ENCODE data around the gene ARMC7.

ARMC7 gene

GRCh38 chr17:75087558-75088453, 22.0 kb upstream of the ARMC7 start, which contains the start of gene SLC16A5:
Gene SLC16A5, plus strand, starts transcription at chr17:75087954. Its CDS starts 5,683 bp downstream, at chr17:75093637.
- TF ChIP-seq EZH2phosphoT487 (IDR thresholded peaks at IDR 0.05; ENCODE audit: borderline replicate concordance, low read length): no peak; the same call in 1 of the 2 replicates
- TF ChIP-seq, protein P1, sequence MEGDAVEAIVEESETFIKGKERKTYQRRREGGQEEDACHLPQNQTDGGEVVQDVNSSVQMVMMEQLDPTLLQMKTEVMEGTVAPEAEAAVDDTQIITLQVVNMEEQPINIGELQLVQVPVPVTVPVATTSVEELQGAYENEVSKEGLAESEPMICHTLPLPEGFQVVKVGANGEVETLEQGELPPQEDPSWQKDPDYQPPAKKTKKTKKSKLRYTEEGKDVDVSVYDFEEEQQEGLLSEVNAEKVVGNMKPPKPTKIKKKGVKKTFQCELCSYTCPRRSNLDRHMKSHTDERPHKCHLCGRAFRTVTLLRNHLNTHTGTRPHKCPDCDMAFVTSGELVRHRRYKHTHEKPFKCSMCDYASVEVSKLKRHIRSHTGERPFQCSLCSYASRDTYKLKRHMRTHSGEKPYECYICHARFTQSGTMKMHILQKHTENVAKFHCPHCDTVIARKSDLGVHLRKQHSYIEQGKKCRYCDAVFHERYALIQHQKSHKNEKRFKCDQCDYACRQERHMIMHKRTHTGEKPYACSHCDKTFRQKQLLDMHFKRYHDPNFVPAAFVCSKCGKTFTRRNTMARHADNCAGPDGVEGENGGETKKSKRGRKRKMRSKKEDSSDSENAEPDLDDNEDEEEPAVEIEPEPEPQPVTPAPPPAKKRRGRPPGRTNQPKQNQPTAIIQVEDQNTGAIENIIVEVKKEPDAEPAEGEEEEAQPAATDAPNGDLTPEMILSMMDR (IDR thresholded peaks at IDR 0.05; ENCODE audit: low read depth, low read length, poor library complexity, severe bottlenecking): no peak
- H3K27ac ChIP-seq (ENCODE audit: low read depth, low read length): no peak within 1 kb of the TSS
- no peaks in the 10 kb centered on the region for H3K9me3 ChIP-seq (ENCODE audit: control insufficient read depth, insufficient read depth, low read length)
- H3K36me3 ChIP-seq (ENCODE audit: control insufficient read depth, low read length): no peaks in the 10 kb centered on the region
- H3K9me2 ChIP-seq (replicated peaks; ENCODE audit: control insufficient read depth, low read length): no peaks in the 10 kb centered on the region
- peak within 1 kb of the TSS; percentile 49 for H3K4me2 ChIP-seq (ENCODE audit: low read length)
- peak within 1 kb of the TSS; percentile 28; the same call in 1 of the 2 replicates for H3K4me3 ChIP-seq (ENCODE audit: low read length)
- H3K79me2 ChIP-seq (ENCODE audit: control insufficient read depth, low read length): no peaks in the 10 kb centered on the region
- H3F3A ChIP-seq (ENCODE audit: control insufficient read depth, insufficient read depth): no peaks in the 10 kb centered on the region
- no peaks in the 10 kb centered on the region for H4K20me1 ChIP-seq (ENCODE audit: control insufficient read depth, insufficient read depth, low read depth, low read length)
- peaks cover 29% of the 10 kb centered on the region for H3K27me3 ChIP-seq (ENCODE audit: control insufficient read depth, low read length)
- peaks cover 5% of the 10 kb centered on the region; the same call in 1 of the 2 replicates for H3K4me1 ChIP-seq (ENCODE audit: control insufficient read depth, low read length)

GRCh38 chr17:75088465-75089417, 21.0 kb upstream of the ARMC7 start:
- peaks cover 29% of the 10 kb centered on the region for H3K27me3 ChIP-seq (ENCODE audit: control insufficient read depth, low read length)
- H3K27ac ChIP-seq (ENCODE audit: low read depth, low read length): no peak overlapping the region
- H3K4me1 ChIP-seq (ENCODE audit: control insufficient read depth, low read length): peaks cover 5% of the 10 kb centered on the region; the same call in 1 of the 2 replicates
- TF ChIP-seq EZH2phosphoT487 (IDR thresholded peaks at IDR 0.05; ENCODE audit: borderline replicate concordance, low read length): no peak
- TF ChIP-seq, protein P1 (IDR thresholded peaks at IDR 0.05; ENCODE audit: low read depth, low read length, poor library complexity, severe bottlenecking): no peak
- H3K4me2 ChIP-seq (ENCODE audit: low read length): no peak overlapping the region
- H3K9me2 ChIP-seq (replicated peaks; ENCODE audit: control insufficient read depth, low read length): no peaks in the 10 kb centered on the region
- no peaks in the 10 kb centered on the region for H3K79me2 ChIP-seq (ENCODE audit: control insufficient read depth, low read length)
- H4K20me1 ChIP-seq (ENCODE audit: control insufficient read depth, insufficient read depth, low read depth, low read length): no peaks in the 10 kb centered on the region
- H3F3A ChIP-seq (ENCODE audit: control insufficient read depth, insufficient read depth): no peaks in the 10 kb centered on the region
- H3K4me3 ChIP-seq (ENCODE audit: low read length): no peak overlapping the region
- H3K9me3 ChIP-seq (ENCODE audit: control insufficient read depth, insufficient read depth, low read length): no peaks in the 10 kb centered on the region
- no peaks in the 10 kb centered on the region for H3K36me3 ChIP-seq (ENCODE audit: control insufficient read depth, low read length)

- no peak for TF ChIP-seq EZH2phosphoT487 (IDR thresholded peaks at IDR 0.05; ENCODE audit: borderline replicate concordance, low read length)
- TF ChIP-seq, protein P1 (IDR thresholded peaks at IDR 0.05; ENCODE audit: low read depth, low read length, poor library complexity, severe bottlenecking): no peak
- Histone ChIP-seq H3K27me3 (ENCODE audit: control insufficient read depth, low read length) (peaks cover 29% of the 10 kb centered on the region), H3K4me1 (ENCODE audit: control insufficient read depth, low read length) (peaks cover 5% of the 10 kb centered on the region; the same call in 1 of the 2 replicates), H3K9me2 (replicated peaks; ENCODE audit: control insufficient read depth, low read length) (no peaks in the 10 kb centered on the region), H4K20me1 (ENCODE audit: control insufficient read depth, insufficient read depth, low read depth, low read length) (no peaks in the 10 kb centered on the region), H3K4me3 (ENCODE audit: low read length) (no peak overlapping the region), H3K9me3 (ENCODE audit: control insufficient read depth, insufficient read depth, low read length) (no peaks in the 10 kb centered on the region), H3K79me2 (ENCODE audit: control insufficient read depth, low read length) (no peaks in the 10 kb centered on the region), H3K36me3 (ENCODE audit: control insufficient read depth, low read length) (no peaks in the 10 kb centered on the region), H3K27ac (ENCODE audit: low read depth, low read length) (no peak overlapping the region), H3F3A (ENCODE audit: control insufficient read depth, insufficient read depth) (no peaks in the 10 kb centered on the region), H3K4me2 (ENCODE audit: low read length) (no peak overlapping the region)
Observed at GRCh38 chr17:75090871-75091854, 18.6 kb upstream of the ARMC7 start.
